Left renal pelvis (tissue), 4 donors: ENCODE results near the gene RIN1. TPM values are rescaled to one million over a fixed set of nuclear protein-coding genes. Genes with fewer than 3 reads are reported as not detected.
"Not testable (repeated sequence)": the region's sequence is repeated elsewhere in the genome, so short reads cannot be mapped to it uniquely, and the experiment has no call there.

ENCODE experiments used
- DNase-seq, 4 donors: peaks; one replicate each; pipeline ENCODE4 v3.0.0-alpha.2; 2013; ENCODE audit warnings: low read depth in 4 of 4, low spot score in 3 of 4
- polyA plus RNA-seq, 4 donors: library from polyadenylated mRNA; unstranded; fragments of 120-200 nt; gene quantifications; one replicate each; pipeline ENCODE4 v1.2.1, GENCODE V29; 2013; ENCODE audit not compliant: insufficient read length in 4 of 4

Gene RIN1
- polyA plus RNA-seq, 4 donors, result 1.7 to 3.7 (median 2.5) TPM

- no peak for DNase-seq
Observed at GRCh38 chr11:66322732-66323427, 13.4 kb downstream of the RIN1 start.

- DNase-seq, result no peak
Observed at GRCh38 chr11:66321606-66322005, 14.6 kb downstream of the RIN1 start.

- DNase-seq, result not testable (repeated sequence)
Observed at GRCh38 chr11:66320748-66321147, 15.5 kb downstream of the RIN1 start.

GRCh38 chr11:66320289-66320688, 15.9 kb downstream of the RIN1 start:
- not testable (repeated sequence) for DNase-seq

- DNase-seq, result no peak
Observed at GRCh38 chr11:66318600-66318970, 17.6 kb downstream of the RIN1 start.

GRCh38 chr11:66317723-66318599, 18.3 kb downstream of the RIN1 start:
- no peak for DNase-seq

- peak in 1 of 4 donors; percentile 60 for DNase-seq
Observed at GRCh38 chr11:66317322-66317722, 18.9 kb downstream of the RIN1 start.

- DNase-seq, result peak in 2 of 4 donors; percentile 51 to 66
Observed at GRCh38 chr11:66316849-66317251, 19.4 kb downstream of the RIN1 start, which contains the start of gene CD248. Gene CD248 (minus strand): TSS chr11:66317044. CDS start chr11:66317027, 17 bp downstream.

- no peak for DNase-seq
Observed at GRCh38 chr11:66315921-66316811, 20.1 kb downstream of the RIN1 start.

- no peak for DNase-seq
Observed at GRCh38 chr11:66315498-66315885, 20.7 kb downstream of the RIN1 start.

- DNase-seq, result no peak
Observed at GRCh38 chr11:66314561-66315497, 21.4 kb downstream of the RIN1 start.

- DNase-seq, result no peak
Observed at GRCh38 chr11:66314186-66314501, 22.1 kb downstream of the RIN1 start.

GRCh38 chr11:66313321-66314185, 22.7 kb downstream of the RIN1 start:
- peak in 3 of 4 donors; percentile 60 to 73 (median 67) for DNase-seq

GRCh38 chr11:66312549-66313320, 23.5 kb downstream of the RIN1 start:
- peak; percentile 87 to 96 (median 95) for DNase-seq

- peak; percentile 70 to 86 (median 78) for DNase-seq
Observed at GRCh38 chr11:66311965-66312548, 24.2 kb downstream of the RIN1 start.

GRCh38 chr11:66311470-66311964, 24.7 kb downstream of the RIN1 start:
- DNase-seq, result no peak

- not testable (repeated sequence) for DNase-seq
Observed at GRCh38 chr11:66310803-66311440, 25.3 kb downstream of the RIN1 start.
